Astrocyte of the cerebellum (primary cell): ENCODE measurements around the gene PPP3CA.

Experiments
- DNase-seq: peaks from one replicate; pipeline ENCODE4 v3.0.0-alpha.2; 2011; ENCODE audit warnings: low read depth
- H3K4me3 ChIP-seq: 2 replicates; pipeline ENCODE4 v1.5.1; 2011; ENCODE audit warnings: mild to moderate bottlenecking, low read depth, low read length, moderate library complexity
- CTCF ChIP-seq: IDR thresholded peaks from 2 replicates; pipeline ENCODE4 v1.5.1; 2012; ENCODE audit warnings: low read length, low read depth, moderate library complexity, mild to moderate bottlenecking; ENCODE audit errors: missing control alignments
- in situ Hi-C: cut with HindIII; loops from 2 replicates; pipeline ENCODE4 v1.10.0; 2017; ENCODE audit warnings: low sequenced_read_pairs

The PPP3CA gene

GRCh38 chr4:101332424-101332823 is 14.9 kb downstream of the PPP3CA start:
- no peak for TF ChIP-seq CTCF
- no peak for DNase-seq
- H3K4me3 ChIP-seq: no peak overlapping the region
- in situ Hi-C loops: no loop called here

GRCh38 chr4:101331017-101331416 is 16.3 kb downstream of the PPP3CA start:
- no peak for TF ChIP-seq CTCF
- no peak for DNase-seq
- in situ Hi-C loops: no loop called here
- no peak overlapping the region for H3K4me3 ChIP-seq

GRCh38 chr4:101329592-101329991 is 17.7 kb downstream of the PPP3CA start:
- in situ Hi-C loops: no loop called here
- no peak for DNase-seq
- TF ChIP-seq CTCF: no peak
- no peak overlapping the region for H3K4me3 ChIP-seq

- in situ Hi-C loops: no loop called here
- H3K4me3 ChIP-seq: no peak overlapping the region
- DNase-seq: no peak
- no peak for TF ChIP-seq CTCF
Measured at GRCh38 chr4:101328063-101328602, 19.2 kb downstream of the PPP3CA start.

DNA sequence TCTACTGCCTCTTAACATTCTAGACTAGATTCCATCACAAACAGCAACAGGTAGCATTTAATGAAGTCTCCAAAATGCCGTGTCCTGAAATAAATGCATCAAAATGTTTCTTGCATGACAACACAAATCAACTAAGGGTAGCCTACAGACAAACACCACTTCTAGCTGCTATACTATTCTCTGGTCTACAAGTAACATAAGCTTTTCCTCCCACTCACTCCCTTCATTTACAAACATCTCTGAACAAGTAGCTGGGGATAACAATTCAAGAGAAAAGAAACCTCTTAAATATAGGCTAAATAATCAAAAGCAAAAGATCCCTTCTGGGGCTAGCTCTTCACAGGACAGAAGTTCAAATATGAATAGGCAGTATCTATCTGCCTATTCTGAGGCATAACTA is 20.8 kb downstream of the PPP3CA start:
- DNase-seq: no peak
- in situ Hi-C loops: no loop called here
- no peak for TF ChIP-seq CTCF
- H3K4me3 ChIP-seq: no peak overlapping the region

GRCh38 chr4:101322743-101323142 is 24.6 kb downstream of the PPP3CA start:
- DNase-seq: no peak
- in situ Hi-C loops: no loop called here
- H3K4me3 ChIP-seq: no peak overlapping the region
- TF ChIP-seq CTCF: no peak
